HG03159 (cell line): ENCODE measurements around the gene OXT.
"Not testable (repeated sequence)": the region's sequence is repeated elsewhere in the genome, so short reads cannot be mapped to it uniquely, and the experiment has no call there.

ENCODE experiments used
- ATAC-seq: cut with Tn5 transposase; IDR thresholded peaks from one replicate; pipeline ENCODE4 v1.9.1; 2021; ENCODE audit warnings: mild to moderate bottlenecking, moderate library complexity; ENCODE audit not compliant: unreplicated experiment

Gene OXT

GRCh38 chr20:3047486-3048419 lies 23.7 kb upstream of the OXT start:
- ATAC-seq: no peak

- ATAC-seq: no peak
These were observed 19.9 kb upstream of the OXT start for GRCh38 chr20:3051385-3052019.

GRCh38 chr20:3059489-3059888 lies 11.9 kb upstream of the OXT start:
- no peak for ATAC-seq

- not testable (repeated sequence) for ATAC-seq
These were observed 7.3 kb upstream of the OXT start for GRCh38 chr20:3064119-3064518.

- no peak for ATAC-seq
These were observed 4.0 kb upstream of the OXT start for GRCh38 chr20:3067139-3068014.

GRCh38 chr20:3068075-3068474 lies 3.3 kb upstream of the OXT start:
- ATAC-seq: no peak

GRCh38 chr20:3068986-3069900 lies 2.2 kb upstream of the OXT start:
- ATAC-seq: no peak

- no peak for ATAC-seq
These were observed 695 bp upstream of the OXT start for GRCh38 chr20:3070725-3071124.

GRCh38 chr20:3071266-3071609 lies 182 bp upstream of the OXT start:
- no peak for ATAC-seq

GRCh38 chr20:3072530-3073250 lies 1.3 kb downstream of the OXT start:
- no peak for ATAC-seq

GRCh38 chr20:3073251-3073643 lies 1.8 kb downstream of the OXT start:
- not testable (repeated sequence) for ATAC-seq

- ATAC-seq: no peak
These were observed 3.4 kb downstream of the OXT start for GRCh38 chr20:3074812-3075211.

GRCh38 chr20:3075315-3075714 lies 3.9 kb downstream of the OXT start:
- ATAC-seq: not testable (repeated sequence)

- ATAC-seq: no peak
These were observed 6.3 kb downstream of the OXT start for GRCh38 chr20:3077618-3078134.

- ATAC-seq: no peak
These were observed 9.5 kb downstream of the OXT start for GRCh38 chr20:3080939-3081388.

GRCh38 chr20:3081641-3082040 lies 10.2 kb downstream of the OXT start:
- ATAC-seq: no peak

GRCh38 chr20:3082306-3082951 lies 11.0 kb downstream of the OXT start:
- no peak for ATAC-seq

- no peak for ATAC-seq
These were observed 11.8 kb downstream of the OXT start for GRCh38 chr20:3082955-3083952.
